ENCODE measurements around the gene CD86. TPM values are rescaled to one million over a fixed set of nuclear protein-coding genes. Genes with fewer than 3 reads are reported as not detected.

Gene CD86
- polyA plus RNA-seq, 1 donor from 2014 or later: not detected

DNA sequence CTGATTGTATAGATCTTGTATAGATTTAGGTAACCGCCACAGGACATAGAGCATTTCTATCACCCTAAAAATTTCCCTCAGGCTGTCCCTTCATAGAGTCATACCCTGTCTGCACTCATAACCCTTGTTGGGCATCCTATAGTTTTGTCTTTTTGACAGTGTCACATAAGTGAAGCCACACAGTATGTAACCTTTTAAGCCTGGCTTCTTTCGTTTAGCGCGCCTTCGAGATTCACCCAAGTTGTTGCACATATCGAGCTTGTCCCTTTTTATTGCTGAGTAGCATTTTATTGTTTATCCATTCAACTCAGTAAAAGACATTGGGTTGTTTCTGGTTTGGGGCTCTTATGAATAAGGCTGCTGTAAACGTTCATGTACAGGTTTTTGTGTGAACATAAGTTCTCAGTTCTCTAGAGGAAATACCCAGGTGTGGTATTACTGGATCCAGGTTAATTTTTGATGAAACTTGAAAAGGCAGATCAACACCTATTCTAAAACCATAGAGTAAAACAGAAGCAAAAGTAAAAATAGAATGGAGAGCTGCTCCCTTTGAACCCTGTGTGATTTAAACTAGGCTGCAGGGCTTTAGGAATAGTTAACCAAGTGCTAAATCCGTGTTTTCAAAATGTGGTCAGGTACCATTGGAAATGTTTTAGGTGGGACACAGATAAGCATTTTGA is 49.5 kb downstream of the CD86 start:
- Histone ChIP-seq H3K9ac (ENCODE audit: low read length) (no peak overlapping the region), H3K9me2 (ENCODE audit: insufficient read depth, low read length) (no peaks in the 10 kb centered on the region), H2AFZ (ENCODE audit: low read depth, low read length) (no peak overlapping the region), H3K27me3 (ENCODE audit: insufficient read depth, low read depth, low read length) (no peaks in the 10 kb centered on the region), H3K79me2 (replicated peaks; ENCODE audit: insufficient read depth, low read length) (no peaks in the 10 kb centered on the region), H3K4me2 (ENCODE audit: low read length) (no peak overlapping the region), H3K4me3 (ENCODE audit: low read length) (no peak overlapping the region), H3F3A (ENCODE audit: insufficient read depth, low read length, poor library complexity, severe bottlenecking) (no peaks in the 10 kb centered on the region), H3K27ac (ENCODE audit: low read length) (no peak overlapping the region), H4K20me1 (ENCODE audit: insufficient read depth) (no peaks in the 10 kb centered on the region), H3K9me3 (ENCODE audit: low read length) (no peaks in the 10 kb centered on the region), H3K36me3 (ENCODE audit: insufficient read depth, low read length) (no peaks in the 10 kb centered on the region)
- TF ChIP-seq EZH2 (IDR thresholded peaks at IDR 0.05; ENCODE audit: borderline replicate concordance, insufficient read depth, low read length, poor library complexity, severe bottlenecking) (no peak), POLR2AphosphoS5 (IDR thresholded peaks at IDR 0.05) (no peak), TAF1 (IDR thresholded peaks at IDR 0.05; ENCODE audit: low read depth) (no peak)
- TF ChIP-seq, protein P1, sequence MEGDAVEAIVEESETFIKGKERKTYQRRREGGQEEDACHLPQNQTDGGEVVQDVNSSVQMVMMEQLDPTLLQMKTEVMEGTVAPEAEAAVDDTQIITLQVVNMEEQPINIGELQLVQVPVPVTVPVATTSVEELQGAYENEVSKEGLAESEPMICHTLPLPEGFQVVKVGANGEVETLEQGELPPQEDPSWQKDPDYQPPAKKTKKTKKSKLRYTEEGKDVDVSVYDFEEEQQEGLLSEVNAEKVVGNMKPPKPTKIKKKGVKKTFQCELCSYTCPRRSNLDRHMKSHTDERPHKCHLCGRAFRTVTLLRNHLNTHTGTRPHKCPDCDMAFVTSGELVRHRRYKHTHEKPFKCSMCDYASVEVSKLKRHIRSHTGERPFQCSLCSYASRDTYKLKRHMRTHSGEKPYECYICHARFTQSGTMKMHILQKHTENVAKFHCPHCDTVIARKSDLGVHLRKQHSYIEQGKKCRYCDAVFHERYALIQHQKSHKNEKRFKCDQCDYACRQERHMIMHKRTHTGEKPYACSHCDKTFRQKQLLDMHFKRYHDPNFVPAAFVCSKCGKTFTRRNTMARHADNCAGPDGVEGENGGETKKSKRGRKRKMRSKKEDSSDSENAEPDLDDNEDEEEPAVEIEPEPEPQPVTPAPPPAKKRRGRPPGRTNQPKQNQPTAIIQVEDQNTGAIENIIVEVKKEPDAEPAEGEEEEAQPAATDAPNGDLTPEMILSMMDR (IDR thresholded peaks at IDR 0.05; ENCODE audit: poor library complexity, severe bottlenecking): no peak

DNA sequence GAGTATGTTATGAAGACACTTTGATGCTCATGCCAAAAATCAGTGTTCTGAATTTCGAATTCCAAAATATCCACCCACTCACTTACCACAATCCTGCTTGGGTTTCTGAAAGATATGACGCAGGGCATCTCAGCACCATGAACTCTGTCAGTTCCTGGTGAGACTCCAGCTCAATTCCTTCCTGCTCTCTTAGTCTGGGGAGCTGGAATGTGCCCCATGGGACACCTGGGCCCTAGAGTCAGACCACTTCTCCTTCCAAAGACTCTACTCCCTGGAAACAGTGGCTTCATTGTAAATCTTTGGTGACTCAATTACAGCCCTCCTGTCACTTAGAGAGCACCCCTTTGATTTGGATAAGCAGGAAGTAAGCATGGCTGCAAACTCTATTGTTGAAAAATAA is 50.5 kb downstream of the CD86 start:
- Histone ChIP-seq H3K27ac (ENCODE audit: low read length) (no peak overlapping the region), H4K20me1 (ENCODE audit: insufficient read depth) (no peaks in the 10 kb centered on the region), H3K27me3 (ENCODE audit: insufficient read depth, low read depth, low read length) (no peaks in the 10 kb centered on the region), H3K36me3 (ENCODE audit: insufficient read depth, low read length) (no peaks in the 10 kb centered on the region), H2AFZ (ENCODE audit: low read depth, low read length) (no peak overlapping the region), H3F3A (ENCODE audit: insufficient read depth, low read length, poor library complexity, severe bottlenecking) (no peaks in the 10 kb centered on the region), H3K79me2 (replicated peaks; ENCODE audit: insufficient read depth, low read length) (no peaks in the 10 kb centered on the region), H3K9me2 (ENCODE audit: insufficient read depth, low read length) (no peaks in the 10 kb centered on the region), H3K9ac (ENCODE audit: low read length) (no peak overlapping the region), H3K4me2 (ENCODE audit: low read length) (no peak overlapping the region), H3K4me3 (ENCODE audit: low read length) (no peak overlapping the region), H3K9me3 (ENCODE audit: low read length) (no peaks in the 10 kb centered on the region)
- no peak for TF ChIP-seq EP300 (conservative IDR thresholded peaks at IDR 0.05; ENCODE audit: poor library complexity, severe bottlenecking)
- TF ChIP-seq, protein P1 (IDR thresholded peaks at IDR 0.05; ENCODE audit: poor library complexity, severe bottlenecking): no peak

DNA sequence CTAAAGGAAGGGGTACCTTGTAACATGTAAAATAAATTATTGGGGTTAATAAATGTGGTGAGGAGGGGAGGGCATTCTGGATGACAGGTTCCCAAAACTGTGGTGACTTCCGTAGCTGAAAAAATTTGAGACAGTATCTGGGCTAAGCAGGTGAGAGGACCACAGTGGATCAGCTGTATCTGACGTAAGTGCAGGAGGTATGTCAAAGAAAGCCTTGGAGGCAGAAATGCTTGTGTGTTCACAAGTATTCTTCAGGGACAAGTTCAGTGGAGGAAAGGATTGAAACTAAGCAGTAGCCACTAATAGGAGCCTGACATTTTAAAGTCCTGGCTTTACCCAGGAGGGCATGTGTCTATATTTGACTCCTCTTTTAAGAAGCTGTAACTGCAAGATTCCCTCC is 52.0 kb downstream of the CD86 start:
- H3K9me2 ChIP-seq (ENCODE audit: insufficient read depth, low read length): no peaks in the 10 kb centered on the region
- no peaks in the 10 kb centered on the region for H4K20me1 ChIP-seq (ENCODE audit: insufficient read depth)
- H3K4me3 ChIP-seq (ENCODE audit: low read length): no peak overlapping the region
- H3K9me3 ChIP-seq (ENCODE audit: low read length): no peaks in the 10 kb centered on the region
- TF ChIP-seq EP300 (conservative IDR thresholded peaks at IDR 0.05; ENCODE audit: poor library complexity, severe bottlenecking) (no peak), POLR2AphosphoS5 (IDR thresholded peaks at IDR 0.05) (no peak), MXI1 (conservative IDR thresholded peaks at IDR 0.05; ENCODE audit: poor library complexity, severe bottlenecking) (no peak), TAF1 (IDR thresholded peaks at IDR 0.05; ENCODE audit: low read depth) (no peak), RAD21 (conservative IDR thresholded peaks at IDR 0.05) (no peak), EZH2 (IDR thresholded peaks at IDR 0.05; ENCODE audit: borderline replicate concordance, insufficient read depth, low read length, poor library complexity, severe bottlenecking) (no peak), SMC3 (conservative IDR thresholded peaks at IDR 0.05; ENCODE audit: poor library complexity) (no peak)
- TF ChIP-seq, protein P1 (IDR thresholded peaks at IDR 0.05; ENCODE audit: poor library complexity, severe bottlenecking): no peak
- TF ChIP-seq, protein P2, sequence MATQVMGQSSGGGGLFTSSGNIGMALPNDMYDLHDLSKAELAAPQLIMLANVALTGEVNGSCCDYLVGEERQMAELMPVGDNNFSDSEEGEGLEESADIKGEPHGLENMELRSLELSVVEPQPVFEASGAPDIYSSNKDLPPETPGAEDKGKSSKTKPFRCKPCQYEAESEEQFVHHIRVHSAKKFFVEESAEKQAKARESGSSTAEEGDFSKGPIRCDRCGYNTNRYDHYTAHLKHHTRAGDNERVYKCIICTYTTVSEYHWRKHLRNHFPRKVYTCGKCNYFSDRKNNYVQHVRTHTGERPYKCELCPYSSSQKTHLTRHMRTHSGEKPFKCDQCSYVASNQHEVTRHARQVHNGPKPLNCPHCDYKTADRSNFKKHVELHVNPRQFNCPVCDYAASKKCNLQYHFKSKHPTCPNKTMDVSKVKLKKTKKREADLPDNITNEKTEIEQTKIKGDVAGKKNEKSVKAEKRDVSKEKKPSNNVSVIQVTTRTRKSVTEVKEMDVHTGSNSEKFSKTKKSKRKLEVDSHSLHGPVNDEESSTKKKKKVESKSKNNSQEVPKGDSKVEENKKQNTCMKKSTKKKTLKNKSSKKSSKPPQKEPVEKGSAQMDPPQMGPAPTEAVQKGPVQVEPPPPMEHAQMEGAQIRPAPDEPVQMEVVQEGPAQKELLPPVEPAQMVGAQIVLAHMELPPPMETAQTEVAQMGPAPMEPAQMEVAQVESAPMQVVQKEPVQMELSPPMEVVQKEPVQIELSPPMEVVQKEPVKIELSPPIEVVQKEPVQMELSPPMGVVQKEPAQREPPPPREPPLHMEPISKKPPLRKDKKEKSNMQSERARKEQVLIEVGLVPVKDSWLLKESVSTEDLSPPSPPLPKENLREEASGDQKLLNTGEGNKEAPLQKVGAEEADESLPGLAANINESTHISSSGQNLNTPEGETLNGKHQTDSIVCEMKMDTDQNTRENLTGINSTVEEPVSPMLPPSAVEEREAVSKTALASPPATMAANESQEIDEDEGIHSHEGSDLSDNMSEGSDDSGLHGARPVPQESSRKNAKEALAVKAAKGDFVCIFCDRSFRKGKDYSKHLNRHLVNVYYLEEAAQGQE (IDR thresholded peaks at IDR 0.05; ENCODE audit: borderline replicate concordance): no peak
- H3K9ac ChIP-seq (ENCODE audit: low read length): no peak overlapping the region
- no peak overlapping the region for H2AFZ ChIP-seq (ENCODE audit: low read depth, low read length)
- H3K36me3 ChIP-seq (ENCODE audit: insufficient read depth, low read length): no peaks in the 10 kb centered on the region
- H3K27ac ChIP-seq (ENCODE audit: low read length): no peak overlapping the region
- H3K4me2 ChIP-seq (ENCODE audit: low read length): no peak overlapping the region
- no peaks in the 10 kb centered on the region for H3K79me2 ChIP-seq (replicated peaks; ENCODE audit: insufficient read depth, low read length)
- H3K27me3 ChIP-seq (ENCODE audit: insufficient read depth, low read depth, low read length): no peaks in the 10 kb centered on the region
- H3F3A ChIP-seq (ENCODE audit: insufficient read depth, low read length, poor library complexity, severe bottlenecking): no peaks in the 10 kb centered on the region

Data from neural cell (in vitro differentiated cells).